Neural cell (in vitro differentiated cells): ENCODE data around the gene ZNF335.

Experiments used
- EP300 ChIP-seq: fragments of 450-650 bp; conservative IDR thresholded peaks from 2 replicates; pipeline ENCODE4 v1.6.1; 2014; ENCODE audit warnings: antibody characterized with exemption, mild to moderate bottlenecking, moderate library complexity; ENCODE audit not compliant: poor library complexity, severe bottlenecking
- EZH2 ChIP-seq: fragments of 200-600, 300-800 bp; shearing (Covaris generic), sonication (generic); IDR thresholded peaks from 2 replicates; pipeline ENCODE4 v1.6.1; 2014; ENCODE audit warnings: antibody characterized with exemption, low read length, borderline replicate concordance, mild to moderate bottlenecking; ENCODE audit not compliant: insufficient read depth, poor library complexity, severe bottlenecking
- RAD21 ChIP-seq: fragments of 450-650 bp; conservative IDR thresholded peaks from 2 replicates; pipeline ENCODE4 v1.6.1; 2014; ENCODE audit warnings: antibody characterized with exemption, mild to moderate bottlenecking, moderate library complexity
- TAF1 ChIP-seq: IDR thresholded peaks from 2 replicates; pipeline ENCODE4 v1.6.1; 2012; ENCODE audit warnings: low read depth
- TF ChIP-seq, protein P1 (sequence below): fragments of 450-650 bp; IDR thresholded peaks from 2 replicates; pipeline ENCODE4 v1.5.1; 2014; ENCODE audit warnings: antibody characterized with exemption, mild to moderate bottlenecking, moderate library complexity; ENCODE audit not compliant: poor library complexity, severe bottlenecking
- TF ChIP-seq, protein P2 (sequence below): IDR thresholded peaks from 2 replicates; pipeline ENCODE4 v1.6.1; 2012; ENCODE audit warnings: borderline replicate concordance

DNA sequence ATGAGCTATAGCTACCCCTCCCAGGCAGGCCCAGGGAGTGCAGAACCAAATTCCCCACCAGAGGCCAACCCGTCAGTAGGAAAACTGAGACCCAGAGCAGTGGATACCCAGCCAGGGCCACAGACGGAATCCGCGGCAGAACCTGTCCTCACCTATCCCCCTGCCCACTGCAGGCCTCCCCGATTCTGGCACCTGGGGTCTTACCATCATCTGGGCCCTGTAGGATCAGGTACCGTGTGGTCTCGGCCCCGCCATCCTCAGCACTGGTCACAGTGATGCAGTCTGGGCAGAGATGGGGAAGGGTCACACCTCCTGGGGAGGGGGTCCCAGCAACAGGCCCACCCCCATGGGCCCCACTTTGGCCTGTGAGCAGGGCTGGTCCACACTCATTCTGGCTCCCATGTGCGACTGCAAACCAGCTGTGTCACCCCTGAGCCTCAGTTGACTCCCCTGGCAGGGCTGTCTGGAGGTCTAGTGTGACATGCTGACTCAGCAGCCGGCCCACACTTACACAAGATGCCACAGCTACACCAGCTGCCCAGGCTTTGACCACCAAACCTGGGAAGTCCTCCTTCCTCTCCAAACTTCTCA is 3.8 kb downstream of the ZNF335 start:
- TF ChIP-seq RAD21, result no peak
- TF ChIP-seq EZH2, result no peak
- TF ChIP-seq, protein P1, sequence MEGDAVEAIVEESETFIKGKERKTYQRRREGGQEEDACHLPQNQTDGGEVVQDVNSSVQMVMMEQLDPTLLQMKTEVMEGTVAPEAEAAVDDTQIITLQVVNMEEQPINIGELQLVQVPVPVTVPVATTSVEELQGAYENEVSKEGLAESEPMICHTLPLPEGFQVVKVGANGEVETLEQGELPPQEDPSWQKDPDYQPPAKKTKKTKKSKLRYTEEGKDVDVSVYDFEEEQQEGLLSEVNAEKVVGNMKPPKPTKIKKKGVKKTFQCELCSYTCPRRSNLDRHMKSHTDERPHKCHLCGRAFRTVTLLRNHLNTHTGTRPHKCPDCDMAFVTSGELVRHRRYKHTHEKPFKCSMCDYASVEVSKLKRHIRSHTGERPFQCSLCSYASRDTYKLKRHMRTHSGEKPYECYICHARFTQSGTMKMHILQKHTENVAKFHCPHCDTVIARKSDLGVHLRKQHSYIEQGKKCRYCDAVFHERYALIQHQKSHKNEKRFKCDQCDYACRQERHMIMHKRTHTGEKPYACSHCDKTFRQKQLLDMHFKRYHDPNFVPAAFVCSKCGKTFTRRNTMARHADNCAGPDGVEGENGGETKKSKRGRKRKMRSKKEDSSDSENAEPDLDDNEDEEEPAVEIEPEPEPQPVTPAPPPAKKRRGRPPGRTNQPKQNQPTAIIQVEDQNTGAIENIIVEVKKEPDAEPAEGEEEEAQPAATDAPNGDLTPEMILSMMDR, result no peak
- TF ChIP-seq EP300, result no peak
- no peak for TF ChIP-seq TAF1
- TF ChIP-seq, protein P2, sequence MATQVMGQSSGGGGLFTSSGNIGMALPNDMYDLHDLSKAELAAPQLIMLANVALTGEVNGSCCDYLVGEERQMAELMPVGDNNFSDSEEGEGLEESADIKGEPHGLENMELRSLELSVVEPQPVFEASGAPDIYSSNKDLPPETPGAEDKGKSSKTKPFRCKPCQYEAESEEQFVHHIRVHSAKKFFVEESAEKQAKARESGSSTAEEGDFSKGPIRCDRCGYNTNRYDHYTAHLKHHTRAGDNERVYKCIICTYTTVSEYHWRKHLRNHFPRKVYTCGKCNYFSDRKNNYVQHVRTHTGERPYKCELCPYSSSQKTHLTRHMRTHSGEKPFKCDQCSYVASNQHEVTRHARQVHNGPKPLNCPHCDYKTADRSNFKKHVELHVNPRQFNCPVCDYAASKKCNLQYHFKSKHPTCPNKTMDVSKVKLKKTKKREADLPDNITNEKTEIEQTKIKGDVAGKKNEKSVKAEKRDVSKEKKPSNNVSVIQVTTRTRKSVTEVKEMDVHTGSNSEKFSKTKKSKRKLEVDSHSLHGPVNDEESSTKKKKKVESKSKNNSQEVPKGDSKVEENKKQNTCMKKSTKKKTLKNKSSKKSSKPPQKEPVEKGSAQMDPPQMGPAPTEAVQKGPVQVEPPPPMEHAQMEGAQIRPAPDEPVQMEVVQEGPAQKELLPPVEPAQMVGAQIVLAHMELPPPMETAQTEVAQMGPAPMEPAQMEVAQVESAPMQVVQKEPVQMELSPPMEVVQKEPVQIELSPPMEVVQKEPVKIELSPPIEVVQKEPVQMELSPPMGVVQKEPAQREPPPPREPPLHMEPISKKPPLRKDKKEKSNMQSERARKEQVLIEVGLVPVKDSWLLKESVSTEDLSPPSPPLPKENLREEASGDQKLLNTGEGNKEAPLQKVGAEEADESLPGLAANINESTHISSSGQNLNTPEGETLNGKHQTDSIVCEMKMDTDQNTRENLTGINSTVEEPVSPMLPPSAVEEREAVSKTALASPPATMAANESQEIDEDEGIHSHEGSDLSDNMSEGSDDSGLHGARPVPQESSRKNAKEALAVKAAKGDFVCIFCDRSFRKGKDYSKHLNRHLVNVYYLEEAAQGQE, result no peak
